Aorta (tissue), 5 donors: Measurements from ENCODE around the gene SYTL3. TPM values are rescaled to one million over a fixed set of nuclear protein-coding genes. Genes with fewer than 3 reads are reported as not detected.
A peak's percentile ranks its signal among the peaks of the same experiment; 100 is the strongest.

Source experiments
- ATAC-seq: fragments of 200-7000 bp; cut with Tn5 transposase; one replicate; pipeline ENCODE4 v1.9.1; 2022; ENCODE audit warnings: moderate library complexity; ENCODE audit not compliant: low FRiP score
- DNase-seq, 2 donors: peaks; one replicate each; pipeline ENCODE4 v3.0.0-alpha.2; 2020
- H3K27ac ChIP-seq, 2 donors: one replicate each; pipeline ENCODE4 v1.5.1; 2013; ENCODE audit warnings: low read length in 2 of 2, mild to moderate bottlenecking in 2 of 2, moderate library complexity in 2 of 2, control low read depth in 1 of 2, inconsistent platforms in 1 of 2, low read depth in 1 of 2
- H3K27me3 ChIP-seq, 2 donors: one replicate each; pipeline ENCODE4 v1.6.1; 2013; ENCODE audit warnings: control low read depth in 1 of 2, low read length in 1 of 2, mild to moderate bottlenecking in 1 of 2, moderate library complexity in 1 of 2; ENCODE audit not compliant: insufficient read depth in 2 of 2, control insufficient read depth in 1 of 2
- H3K36me3 ChIP-seq, 2 donors: one replicate each; pipeline ENCODE4 v1.6.1; 2013; ENCODE audit warnings: control low read depth in 1 of 2, low read length in 1 of 2, mild to moderate bottlenecking in 1 of 2; ENCODE audit not compliant: insufficient read depth in 2 of 2, control insufficient read depth in 1 of 2
- H3K4me1 ChIP-seq, 2 donors: one replicate each; pipeline ENCODE4 v1.6.1; 2013; ENCODE audit warnings: low read length in 2 of 2, control low read depth in 1 of 2, mild to moderate bottlenecking in 1 of 2, moderate library complexity in 1 of 2; ENCODE audit not compliant: insufficient read depth in 2 of 2, control insufficient read depth in 1 of 2
- H3K4me3 ChIP-seq, 2 donors: one replicate each; pipeline ENCODE4 v1.5.1; 2013; ENCODE audit warnings: low read length in 2 of 2, control low read depth in 1 of 2, mild to moderate bottlenecking in 1 of 2
- H3K9me3 ChIP-seq: one replicate; pipeline ENCODE4 v1.6.1; 2013; ENCODE audit warnings: mild to moderate bottlenecking, low read length; ENCODE audit not compliant: control insufficient read depth
- WGBS, 2 donors: extraction: QIAGEN DNeasy Blood & Tissue Kit; methylation state at CpG; one replicate each; pipeline ENCODE4 v1.1.7; 2013; 5-methylcytosine and 5-hydroxymethylcytosine counted together
- intact Hi-C, 2 donors: fragments of 100-400 bp; cut with DNase I; formaldehyde crosslinking; loops; one replicate each; pipeline versions ENCODE4 v1.14.2 to v1.15.0; 2022
- polyA plus RNA-seq, 2 donors: library from polyadenylated mRNA; stranded (reverse); fragments of 200-250 nt; gene quantifications; one replicate each; pipeline ENCODE4 v1.2.3, GENCODE V29; 2013
- total RNA-seq, 2 donors: library from RNA; stranded (reverse); fragmentation: NEBNext Ultra II Directional; extraction: Animal tissue kit (Norgen Biotek cat#: 25700); gene quantifications; one replicate each; pipeline ENCODE4 v1.2.1, GENCODE V29; 2021
- donor health status: healthy with polysubstance abuse.
- donor health status: Bipolar disorder and iron deficiency.
- donor health status: DM: no; HTN: no; CAD: no.
- donor health status: DM: no; HTN: no; CAD: no.
- donor health status: DM: yes; HTN: yes; CAD: no.

Gene SYTL3
- total and polyA plus RNA-seq, 4 donors, result 0.64 to 4.7 (median 2.4) TPM

DNA sequence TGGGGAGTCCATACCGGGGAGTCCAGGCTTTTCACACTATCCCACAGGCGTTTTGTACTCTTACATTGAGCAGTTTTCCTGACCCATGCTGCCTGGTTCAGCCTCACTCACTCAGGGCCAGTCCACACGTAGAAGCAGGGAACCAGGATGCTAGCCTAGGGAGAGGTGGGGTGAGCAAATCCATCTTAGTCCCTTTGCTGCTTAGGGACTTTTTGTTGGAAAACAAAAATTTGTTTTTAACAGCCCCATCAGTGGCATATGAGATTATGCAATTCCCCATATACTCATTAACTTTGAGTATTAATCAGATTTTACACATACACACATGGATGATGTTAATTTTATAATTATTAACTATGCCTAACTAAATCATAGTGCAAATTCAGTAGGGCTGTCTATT, 85.2 kb downstream of the SYTL3 start:
- ATAC-seq (no peak), DNase-seq (no peak)
- H3K27ac ChIP-seq, result no peak overlapping the region
- no peak overlapping the region for H3K4me3 ChIP-seq
- H3K9me3 ChIP-seq, result peaks cover 8% of the 10 kb centered on the region
- intact Hi-C loops, result no loop called here
- no peaks in the 10 kb centered on the region for H3K4me1 ChIP-seq
- no peaks in the 10 kb centered on the region for H3K27me3 ChIP-seq
- WGBS, 2 donors, result 90 to 94% methylated on average over 3 of the region's 3 CpGs
- no peaks in the 10 kb centered on the region for H3K36me3 ChIP-seq

GRCh38 chr6:158737082-158737709, 87.3 kb downstream of the SYTL3 start:
- no peaks in the 10 kb centered on the region for H3K27me3 ChIP-seq
- no peaks in the 10 kb centered on the region for H3K4me1 ChIP-seq
- H3K36me3 ChIP-seq, result no peaks in the 10 kb centered on the region
- intact Hi-C loops, result no loop called here
- no peak for DNase-seq
- peaks cover 5% of the 10 kb centered on the region for H3K9me3 ChIP-seq
- no peak overlapping the region for H3K4me3 ChIP-seq
- WGBS, 2 donors, result 92 to 93% methylated on average over 3 of the region's 3 CpGs
- no peak overlapping the region for H3K27ac ChIP-seq
- ATAC-seq, result no peak

DNA sequence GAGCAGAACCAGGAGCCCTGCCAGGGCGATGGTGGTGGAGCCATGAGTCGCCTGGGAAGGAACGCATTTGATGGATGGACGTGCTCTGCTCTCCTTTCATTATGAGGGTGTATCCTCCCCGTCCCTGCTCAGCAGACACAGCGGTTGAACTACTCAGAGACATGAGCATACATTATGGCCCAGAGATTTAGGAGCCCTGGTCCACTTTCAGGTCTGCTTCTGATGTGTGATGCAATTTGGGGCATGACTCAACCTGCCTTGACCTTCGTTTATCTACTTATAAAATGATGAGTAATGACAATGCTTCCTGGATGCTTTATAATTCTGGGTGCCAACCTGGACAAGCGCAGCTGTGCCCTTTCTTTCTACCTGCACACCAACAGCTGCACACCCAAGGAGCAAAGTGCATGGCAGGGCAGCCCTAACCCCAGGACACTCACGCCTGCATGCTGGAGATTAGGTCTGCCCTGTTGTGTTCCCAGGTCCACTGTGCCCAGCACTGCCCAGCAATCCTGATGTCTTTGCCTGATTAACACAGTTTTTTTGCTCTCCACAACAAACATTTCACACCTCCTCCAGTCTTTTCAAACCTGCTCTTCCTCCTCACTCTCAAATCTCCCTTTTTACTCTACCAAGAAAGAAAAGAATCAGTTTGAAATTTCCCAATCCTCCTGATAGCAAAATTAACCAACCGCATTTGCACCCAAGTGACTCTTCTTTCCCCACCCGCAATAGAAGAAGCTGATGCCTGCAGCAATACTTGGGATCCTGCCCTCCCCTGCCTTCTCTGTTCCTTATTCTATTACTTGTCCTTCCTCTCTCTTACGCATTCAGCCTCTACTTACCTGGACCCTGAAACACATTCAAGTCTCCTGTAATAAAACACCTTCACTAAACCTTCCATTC, 88.1 kb downstream of the SYTL3 start:
- intact Hi-C loops, result no loop called here
- H3K36me3 ChIP-seq, result no peaks in the 10 kb centered on the region
- H3K4me3 ChIP-seq, result no peak overlapping the region
- H3K27ac ChIP-seq, result no peak overlapping the region
- H3K27me3 ChIP-seq, result no peaks in the 10 kb centered on the region
- WGBS, 2 donors, result 85 to 89% methylated on average over 12 of the region's 12 CpGs
- H3K9me3 ChIP-seq, result peaks cover 5% of the 10 kb centered on the region
- no peaks in the 10 kb centered on the region for H3K4me1 ChIP-seq
- no peak for ATAC-seq
- no peak for DNase-seq

- 95 to 100% methylated on average over 1 of the region's 1 CpG for whole genome bisulfite sequencing, 2 donors
- Histone ChIP-seq H3K9me3 (peaks cover 3% of the 10 kb centered on the region), H3K36me3 (no peaks in the 10 kb centered on the region), H3K4me1 (no peaks in the 10 kb centered on the region), H3K27me3 (no peaks in the 10 kb centered on the region), H3K27ac (no peak overlapping the region), H3K4me3 (no peak overlapping the region)
- DNase-seq (no peak), ATAC-seq (no peak)
- intact Hi-C loops, result no loop called here
These were observed 89.8 kb downstream of the SYTL3 start for GRCh38 chr6:158739673-158740072.

- ATAC-seq (no peak), DNase-seq (no peak)
- Histone ChIP-seq H3K4me1 (no peaks in the 10 kb centered on the region), H3K27me3 (no peaks in the 10 kb centered on the region), H3K9me3 (peaks cover 3% of the 10 kb centered on the region), H3K36me3 (no peaks in the 10 kb centered on the region), H3K27ac (no peak overlapping the region), H3K4me3 (no peak overlapping the region)
- intact Hi-C loops, result no loop called here
- WGBS, 2 donors, result 82 to 83% methylated on average over 6 of the region's 6 CpGs
These were observed 93.3 kb downstream of the SYTL3 start for GRCh38 chr6:158743033-158743651.

- Histone ChIP-seq H3K36me3 (no peaks in the 10 kb centered on the region), H3K27ac (no peak overlapping the region), H3K4me3 (no peak overlapping the region), H3K9me3 (no peaks in the 10 kb centered on the region), H3K4me1 (no peaks in the 10 kb centered on the region), H3K27me3 (no peaks in the 10 kb centered on the region)
- DNase-seq (no peak), ATAC-seq (no peak)
- WGBS, 2 donors, result 84 to 86% methylated on average over 5 of the region's 5 CpGs
- intact Hi-C loops, result no loop called here
These were observed 95.2 kb downstream of the SYTL3 start for GRCh38 chr6:158744986-158745430.

DNA sequence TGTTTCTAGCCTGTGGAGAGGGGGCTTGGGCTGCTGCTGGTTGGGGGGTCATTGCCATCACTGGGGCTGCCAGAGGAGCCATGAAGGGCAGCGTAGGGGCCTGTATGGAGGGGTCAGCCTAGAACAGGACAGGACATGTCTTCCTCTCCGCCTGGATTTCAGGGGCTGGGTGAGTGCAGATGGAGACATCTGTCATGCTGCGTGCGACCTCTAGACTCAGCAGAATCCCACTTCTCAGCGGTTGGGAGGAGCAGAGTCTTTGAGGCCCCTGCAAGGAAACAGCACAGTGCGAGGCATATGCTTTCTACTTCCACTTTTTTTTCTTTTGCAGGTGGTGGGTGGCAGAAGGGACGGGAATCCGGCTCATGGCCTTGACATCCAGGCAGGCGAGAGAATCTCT, 101.4 kb downstream of the SYTL3 start:
- peak; percentile 26 for ATAC-seq
- H3K36me3 ChIP-seq, result no peaks in the 10 kb centered on the region
- no peak for DNase-seq
- intact Hi-C loops, result no loop called here
- no peak overlapping the region for H3K4me3 ChIP-seq
- peaks cover 0 to 4% of the 10 kb centered on the region in 2 donors for H3K4me1 ChIP-seq
- no peaks in the 10 kb centered on the region for H3K27me3 ChIP-seq
- no peak overlapping the region for H3K27ac ChIP-seq
- no peaks in the 10 kb centered on the region for H3K9me3 ChIP-seq
- 94 to 96% methylated on average over 9 of the region's 9 CpGs for WGBS, 2 donors

DNA sequence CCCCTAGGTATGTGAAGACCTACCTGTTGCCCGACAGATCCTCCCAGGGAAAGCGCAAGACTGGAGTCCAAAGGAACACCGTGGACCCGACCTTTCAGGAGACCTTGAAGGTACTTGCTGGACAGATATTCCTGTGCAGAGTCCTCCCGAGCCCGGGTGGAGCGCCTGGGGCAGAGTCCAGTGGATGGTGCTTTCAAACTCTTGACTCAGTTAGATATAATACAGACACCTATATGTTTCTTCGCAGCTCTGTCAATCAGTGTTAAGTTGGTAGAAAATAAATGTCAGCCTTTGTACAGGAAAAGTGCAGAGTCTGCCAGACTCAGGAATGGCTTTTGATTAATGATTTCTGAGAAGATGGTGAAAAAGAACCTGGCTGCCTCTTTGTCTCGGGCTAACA, 102.1 kb downstream of the SYTL3 start:
- WGBS, 2 donors, result 62 to 65% methylated on average over 9 of the region's 9 CpGs
- Histone ChIP-seq H3K9me3 (no peaks in the 10 kb centered on the region), H3K4me1 (peaks cover 0 to 4% of the 10 kb centered on the region in 2 donors), H3K4me3 (no peak overlapping the region), H3K36me3 (no peaks in the 10 kb centered on the region), H3K27me3 (no peaks in the 10 kb centered on the region), H3K27ac (no peak overlapping the region)
- intact Hi-C loops, result no loop called here
- no peak for DNase-seq
- ATAC-seq, result no peak
